HepG2 (cell line): ENCODE measurements around the gene STIP1. TPM values are rescaled to one million over a fixed set of nuclear protein-coding genes. Genes with fewer than 3 reads are reported as not detected.
A peak's percentile ranks its signal among the peaks of the same experiment; 100 is the strongest.

ENCODE experiments used
- CC2D1A ChIP-seq: sonication (generic); formaldehyde crosslinking; IDR thresholded peaks from 2 replicates; pipeline ENCODE4 v1.8.1; 2023; ENCODE audit warnings: mild to moderate bottlenecking, missing genetic modification reagents
- GLMP ChIP-seq: sonication (generic); formaldehyde crosslinking; IDR thresholded peaks from 2 replicates; pipeline ENCODE4 v1.9.0; 2021; ENCODE audit warnings: missing genetic modification reagents, mild to moderate bottlenecking, borderline replicate concordance
- KDM6A ChIP-seq: IDR thresholded peaks from 2 replicates; pipeline ENCODE4 v1.6.1; 2016; ENCODE audit warnings: low read depth
- MEIS1 ChIP-seq: sonication (generic); formaldehyde crosslinking; IDR thresholded peaks from 2 replicates; pipeline ENCODE4 v1.9.0; 2021; ENCODE audit warnings: mild to moderate bottlenecking, missing genetic modification reagents, moderate library complexity, borderline replicate concordance
- NFYB ChIP-seq: sonication (generic); formaldehyde crosslinking; IDR thresholded peaks from 2 replicates; pipeline ENCODE4 v1.4.0; 2020; ENCODE audit warnings: missing genetic modification reagents
- PHB2 ChIP-seq: fragments of 450-650 bp; IDR thresholded peaks from 2 replicates; pipeline ENCODE4 v1.6.1; 2018; ENCODE audit not compliant: partially characterized antibody
- POLR2AphosphoS5 ChIP-seq: IDR thresholded peaks from 2 replicates; pipeline ENCODE4 v1.6.1; 2012; ENCODE audit warnings: low read depth, low read length
- RBM39 ChIP-seq: fragments of 200-400 bp; formaldehyde crosslinking; IDR thresholded peaks from one replicate; pipeline ENCODE4 v1.6.1; 2018; ENCODE audit warnings: antibody characterized with exemption, mild to moderate bottlenecking, low read depth, low read length; ENCODE audit not compliant: poor library complexity, severe bottlenecking
- SCMH1 ChIP-seq: sonication (generic); formaldehyde crosslinking; IDR thresholded peaks from 2 replicates; pipeline ENCODE4 v1.9.0; 2021; ENCODE audit warnings: missing genetic modification reagents, mild to moderate bottlenecking, borderline replicate concordance
- TBL1XR1 ChIP-seq: fragments of 150-350 bp; IDR thresholded peaks from 2 replicates; pipeline ENCODE4 v1.6.1; 2014; ENCODE audit warnings: borderline replicate concordance, low read length; ENCODE audit not compliant: partially characterized antibody
- TEF ChIP-seq: sonication (generic); formaldehyde crosslinking; IDR thresholded peaks from 2 replicates; pipeline ENCODE4 v1.5.0; 2020; ENCODE audit warnings: missing genetic modification reagents
- ZBTB7B ChIP-seq: sonication (generic); formaldehyde crosslinking; IDR thresholded peaks from 2 replicates; pipeline ENCODE4 v1.4.0; 2020; ENCODE audit warnings: missing genetic modification reagents
- ZNF121 ChIP-seq: sonication (generic); formaldehyde crosslinking; IDR thresholded peaks from 2 replicates; pipeline ENCODE4 v1.5.0; 2020; ENCODE audit warnings: mild to moderate bottlenecking, missing genetic modification reagents
- ZNF44 ChIP-seq: sonication (generic); formaldehyde crosslinking; IDR thresholded peaks from 2 replicates; pipeline ENCODE4 v1.5.1; 2020; ENCODE audit warnings: mild to moderate bottlenecking, missing genetic modification reagents
- ZNF468 ChIP-seq: sonication (generic); formaldehyde crosslinking; IDR thresholded peaks from 2 replicates; pipeline ENCODE4 v1.8.0; 2022; ENCODE audit warnings: mild to moderate bottlenecking, moderate library complexity, missing genetic modification reagents
- ZNF530 ChIP-seq: sonication (generic); formaldehyde crosslinking; IDR thresholded peaks from 2 replicates; pipeline ENCODE4 v1.5.0; 2020; ENCODE audit warnings: low read depth, mild to moderate bottlenecking, missing genetic modification reagents
- ZNF549 ChIP-seq: sonication (generic); formaldehyde crosslinking; IDR thresholded peaks from 2 replicates; pipeline ENCODE4 v1.5.0; 2020; ENCODE audit warnings: missing genetic modification reagents
- ZNF7 ChIP-seq: IDR thresholded peaks from 2 replicates; pipeline ENCODE4 v1.6.1; 2016; ENCODE audit warnings: missing biosample characterization, missing genetic modification reagents
- ZNF710 ChIP-seq: sonication (generic); formaldehyde crosslinking; IDR thresholded peaks from 2 replicates; pipeline ENCODE4 v1.5.0; 2020; ENCODE audit warnings: mild to moderate bottlenecking, missing genetic modification reagents, borderline replicate concordance
- polyA plus RNA-seq, 8 experiments: library from polyadenylated mRNA; depleted of rRNA in 3 of 8; stranded (reverse) in 7 of 8; unstranded in 1 of 8; fragments of >200 nt; fragmentation: Illumina TruSeq in 4 of 8; extraction: Trizol in 4 of 8; gene quantifications; 2 replicates each; pipeline versions ENCODE4 v1.2.1 to v1.2.3, GENCODE V29; 2011 to 2016; ENCODE audit warnings: low read depth in 4 of 8, missing spikeins in 1 of 8, mixed read lengths in 1 of 8; ENCODE audit not compliant: insufficient read depth in 1 of 8
- total RNA-seq, 5 experiments: library from RNA; depleted of rRNA; stranded (reverse); fragments of >200 nt; fragmentation: Illumina TruSeq; extraction: Trizol; gene quantifications; 2 replicates each; pipeline ENCODE4 v1.2.3, GENCODE V29; 2016; ENCODE audit warnings: low read depth in 1 of 5
- TF ChIP-seq, protein P1 (sequence below): sonication (generic); formaldehyde crosslinking; IDR thresholded peaks from 2 replicates; pipeline ENCODE4 v1.4.0; 2020; ENCODE audit warnings: missing genetic modification reagents
- TF ChIP-seq, protein P2 (sequence below): sonication (generic); formaldehyde crosslinking; IDR thresholded peaks from 2 replicates; pipeline ENCODE4 v1.8.1; 2023; ENCODE audit warnings: mild to moderate bottlenecking, moderate library complexity, missing genetic modification reagents
- TF ChIP-seq, protein P3 (sequence below): sonication (generic); formaldehyde crosslinking; conservative IDR thresholded peaks from 2 replicates; pipeline ENCODE4 v1.8.0; 2022; ENCODE audit warnings: missing genetic modification reagents

Gene STIP1
- total and polyA plus RNA-seq, 2 of the 13 experiments (the other 11 are each of a cell fraction or from before 2014, with no cell fraction given): 81.1 to 217 TPM

DNA sequence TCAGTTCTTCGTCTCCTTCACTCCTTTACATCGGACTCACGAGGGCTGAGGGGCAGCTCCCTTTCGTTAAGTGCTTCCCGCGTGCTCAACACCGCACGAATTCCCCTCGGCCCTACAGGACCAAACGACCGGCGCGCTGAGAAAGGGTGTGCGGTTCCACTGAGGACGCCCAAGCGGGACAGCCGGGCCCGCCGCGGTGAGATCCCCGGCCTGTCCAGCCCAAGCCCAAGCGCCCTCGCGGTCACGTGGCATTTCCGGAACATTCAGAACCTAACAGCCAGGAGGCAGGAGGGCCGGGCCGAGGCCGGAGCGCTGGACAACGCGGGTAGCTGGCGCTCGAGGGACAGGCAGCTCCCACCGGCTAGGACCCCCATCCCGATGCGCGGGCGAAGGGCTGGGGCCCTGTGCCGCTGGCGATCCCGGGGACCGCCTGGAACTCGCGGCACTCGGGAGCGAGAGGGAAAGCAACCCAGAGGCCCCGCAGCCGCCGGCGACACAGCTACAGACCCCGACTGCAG lies 737 bp upstream of the STIP1 start (continued):
- TF ChIP-seq TBL1XR1 (no peak), PHB2 (no peak), RBM39 (peak; percentile 97), KDM6A (CRISPR knock-in tag) (no peak), GLMP (CRISPR knock-in tag) (no peak), ZBTB7B (CRISPR knock-in tag) (peak; percentile 78), ZNF710 (CRISPR knock-in tag) (0 out of 2 replicates have a peak, but pooled peaks have one; percentile 57), ZNF7 (CRISPR knock-in tag) (no peak), SCMH1 (CRISPR knock-in tag) (no peak), ZNF44 (CRISPR knock-in tag) (peak; percentile 99), ZNF121 (CRISPR knock-in tag) (peak; percentile 80; the same call in 1 of the 2 replicates), POLR2AphosphoS5 (peak; percentile 93), MEIS1 (CRISPR knock-in tag) (peak; percentile 94), ZNF468 (CRISPR knock-in tag) (0 out of 2 replicates have a peak, but pooled peaks have one; percentile 64), CC2D1A (no peak), TEF (CRISPR knock-in tag) (peak; percentile 87), ZNF530 (CRISPR knock-in tag) (peak; percentile 90; the same call in 1 of the 2 replicates), NFYB (CRISPR knock-in tag) (no peak), ZNF549 (no peak)
- TF ChIP-seq, protein P1, sequence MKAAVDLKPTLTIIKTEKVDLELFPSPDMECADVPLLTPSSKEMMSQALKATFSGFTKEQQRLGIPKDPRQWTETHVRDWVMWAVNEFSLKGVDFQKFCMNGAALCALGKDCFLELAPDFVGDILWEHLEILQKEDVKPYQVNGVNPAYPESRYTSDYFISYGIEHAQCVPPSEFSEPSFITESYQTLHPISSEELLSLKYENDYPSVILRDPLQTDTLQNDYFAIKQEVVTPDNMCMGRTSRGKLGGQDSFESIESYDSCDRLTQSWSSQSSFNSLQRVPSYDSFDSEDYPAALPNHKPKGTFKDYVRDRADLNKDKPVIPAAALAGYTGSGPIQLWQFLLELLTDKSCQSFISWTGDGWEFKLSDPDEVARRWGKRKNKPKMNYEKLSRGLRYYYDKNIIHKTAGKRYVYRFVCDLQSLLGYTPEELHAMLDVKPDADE (CRISPR knock-in tag): no peak
- TF ChIP-seq, protein P2, sequence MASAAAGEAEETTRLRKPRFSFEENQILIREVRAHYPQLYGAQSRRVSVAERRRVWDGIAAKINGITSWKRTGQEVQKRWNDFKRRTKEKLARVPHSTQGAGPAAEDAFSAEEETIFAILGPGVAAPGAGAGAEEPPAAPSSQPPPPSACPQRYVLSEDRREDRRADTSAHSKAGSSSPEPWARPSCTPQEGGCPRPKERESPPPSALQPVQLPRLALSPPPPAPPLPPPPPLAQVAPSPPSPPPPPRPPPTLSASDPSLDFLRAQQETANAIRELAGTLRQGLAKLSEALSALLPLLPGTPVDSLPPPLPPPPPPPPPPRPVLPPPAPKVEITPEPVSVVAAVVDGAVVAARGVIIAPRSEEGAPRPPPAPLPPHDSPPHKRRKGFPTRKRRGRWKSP (CRISPR knock-in tag): peak; percentile 79
- TF ChIP-seq, protein P3, sequence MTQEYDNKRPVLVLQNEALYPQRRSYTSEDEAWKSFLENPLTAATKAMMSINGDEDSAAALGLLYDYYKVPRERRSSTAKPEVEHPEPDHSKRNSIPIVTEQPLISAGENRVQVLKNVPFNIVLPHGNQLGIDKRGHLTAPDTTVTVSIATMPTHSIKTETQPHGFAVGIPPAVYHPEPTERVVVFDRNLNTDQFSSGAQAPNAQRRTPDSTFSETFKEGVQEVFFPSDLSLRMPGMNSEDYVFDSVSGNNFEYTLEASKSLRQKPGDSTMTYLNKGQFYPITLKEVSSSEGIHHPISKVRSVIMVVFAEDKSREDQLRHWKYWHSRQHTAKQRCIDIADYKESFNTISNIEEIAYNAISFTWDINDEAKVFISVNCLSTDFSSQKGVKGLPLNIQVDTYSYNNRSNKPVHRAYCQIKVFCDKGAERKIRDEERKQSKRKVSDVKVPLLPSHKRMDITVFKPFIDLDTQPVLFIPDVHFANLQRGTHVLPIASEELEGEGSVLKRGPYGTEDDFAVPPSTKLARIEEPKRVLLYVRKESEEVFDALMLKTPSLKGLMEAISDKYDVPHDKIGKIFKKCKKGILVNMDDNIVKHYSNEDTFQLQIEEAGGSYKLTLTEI (CRISPR knock-in tag): no peak; the same call in 1 of the 2 replicates
